Right ventricle myocardium superior (tissue), 1 donor: Measurements from ENCODE around the gene MTHFSD. TPM values are rescaled to one million over a fixed set of nuclear protein-coding genes. Genes with fewer than 3 reads are reported as not detected.

Experiments
- ATAC-seq: fragments of 200-7000 bp; cut with Tn5 transposase; one replicate; pipeline ENCODE4 v1.9.1; 2020; ENCODE audit warnings: mild to moderate bottlenecking; ENCODE audit not compliant: poor library complexity
- DNase-seq: peaks from one replicate; pipeline ENCODE4 v3.0.0-alpha.2; 2020
- intact Hi-C: fragments of 100-400 bp; cut with DNase I; formaldehyde crosslinking; loops from one replicate; pipeline ENCODE4 v1.11.2; 2022
- total RNA-seq: library from RNA; stranded (reverse); fragmentation: NEBNext Ultra II Directional; extraction: Animal tissue kit (Norgen Biotek cat#: 25700); gene quantifications from one replicate; pipeline ENCODE4 v1.2.1, GENCODE V29; 2021
- donor health status: DM: no; HTN: yes; CAD: no; lungs with severe emphysema.

The MTHFSD gene
- total RNA-seq, 1 donor from 2014 or later, result 9.6 TPM

DNA sequence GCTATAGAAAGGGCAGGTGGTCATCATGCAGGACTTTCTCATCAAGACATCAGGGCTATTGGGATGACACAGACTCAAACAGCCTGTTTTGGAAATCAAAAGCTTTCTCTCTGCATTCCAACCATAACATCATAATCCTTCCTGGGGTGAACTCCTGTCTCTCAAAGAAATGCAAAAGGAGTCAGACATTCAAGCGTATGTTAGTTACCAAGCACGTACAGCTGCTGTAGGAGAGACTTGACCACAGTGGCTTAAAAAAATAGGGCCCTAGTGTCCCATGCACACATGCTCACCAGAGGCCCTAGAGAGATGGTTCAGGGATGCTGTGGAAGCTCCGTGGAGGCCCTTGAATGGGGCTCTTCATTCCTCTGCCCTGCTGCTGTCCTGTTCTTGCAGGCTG lies 69.3 kb downstream of the MTHFSD start:
- intact Hi-C loops, result no loop called here
- ATAC-seq, result no peak
- no peak for DNase-seq

DNA sequence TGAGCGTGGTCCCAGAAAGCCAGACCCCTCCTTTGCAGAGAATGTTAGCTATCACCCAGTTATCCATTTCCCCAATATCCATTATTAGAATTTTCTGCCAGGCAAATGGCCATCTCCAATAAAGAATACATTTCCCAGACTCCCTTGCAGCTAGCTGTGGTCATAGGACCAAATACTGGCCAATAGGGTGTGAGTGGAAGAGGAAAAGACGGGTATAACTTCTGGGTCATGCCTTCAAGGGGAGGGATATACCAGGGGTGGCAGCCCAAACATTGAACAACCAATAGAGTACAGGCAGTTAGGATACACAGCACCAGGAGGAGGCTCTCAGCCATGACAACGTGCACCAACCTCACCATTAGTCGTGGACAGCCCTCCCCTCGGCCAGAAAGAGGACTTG lies 70.8 kb downstream of the MTHFSD start:
- DNase-seq, result no peak
- intact Hi-C loops, result no loop called here

DNA sequence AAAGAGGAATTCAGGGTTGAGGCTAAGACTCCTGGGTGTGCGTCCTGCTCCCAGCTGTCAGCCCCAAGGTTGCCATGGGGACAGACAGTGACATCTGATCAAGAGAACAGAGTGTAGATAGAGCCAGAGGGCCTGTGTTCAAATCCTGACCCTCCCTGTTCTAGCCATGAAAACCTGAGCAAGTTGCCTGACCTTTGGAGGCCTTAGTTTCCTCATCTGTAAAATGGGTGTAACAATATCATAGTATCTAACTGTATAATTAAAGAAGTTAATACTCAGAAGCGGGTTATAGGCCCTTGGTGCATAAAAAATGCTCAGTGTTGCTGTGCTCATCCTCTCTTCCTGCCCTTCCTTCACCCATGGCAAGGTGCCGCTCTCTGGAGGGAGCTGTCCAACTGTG lies 73.4 kb downstream of the MTHFSD start:
- intact Hi-C loops, result no loop called here
- ATAC-seq (no peak), DNase-seq (no peak)

More for the DNA sequence above, 70.8 kb downstream of the MTHFSD start:
- no peak for ATAC-seq

DNA sequence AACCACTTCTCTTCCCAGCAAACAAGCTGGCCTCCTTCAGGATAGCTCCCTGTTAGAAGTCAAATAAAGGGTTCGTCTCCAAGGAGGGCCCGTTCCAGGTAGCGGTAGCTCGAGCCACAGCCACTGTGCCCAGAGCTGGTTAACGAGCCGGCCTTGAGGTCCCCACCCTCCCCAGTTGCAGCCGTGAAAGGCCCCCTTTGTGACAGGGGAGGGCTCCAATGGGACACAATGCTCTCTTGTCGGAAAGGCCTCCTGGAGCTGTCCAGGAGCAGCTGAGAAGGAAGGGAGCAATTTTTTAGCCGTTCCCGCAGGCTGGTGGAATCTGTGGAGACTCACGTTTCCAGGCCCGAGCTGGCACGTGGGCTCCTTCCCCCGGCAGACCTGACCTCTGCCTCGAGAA lies 74.6 kb downstream of the MTHFSD start:
- ATAC-seq (no peak), DNase-seq (no peak)
- intact Hi-C loops, result no loop called here

Other genes starting within 250 kb of the MTHFSD start
- 0.11 TPM for gene FOXF1, start 44.7 kb downstream of the MTHFSD start, total RNA-seq
- 1.4 TPM for gene FOXC2, start 11.6 kb upstream of the MTHFSD start, total RNA-seq
- 0.75 TPM for gene FOXL1, start 23.3 kb upstream of the MTHFSD start, total RNA-seq